HepG2 (cell line): ENCODE results near the gene NDUFB10. TPM values are rescaled to one million over a fixed set of nuclear protein-coding genes. Genes with fewer than 3 reads are reported as not detected.

ENCODE experiments used
- GABPB1 ChIP-seq: IDR thresholded peaks from 2 replicates; pipeline ENCODE4 v1.6.1; 2016; ENCODE audit warnings: mild to moderate bottlenecking, missing genetic modification reagents, moderate library complexity, missing compliant biosample characterization
- HDAC2 ChIP-seq: sonication (generic); formaldehyde crosslinking; IDR thresholded peaks from 2 replicates; pipeline ENCODE4 v1.4.0; 2020; ENCODE audit warnings: missing genetic modification reagents
- MED8 ChIP-seq: sonication (generic); formaldehyde crosslinking; IDR thresholded peaks from 2 replicates; pipeline ENCODE4 v1.8.1; 2023; ENCODE audit warnings: mild to moderate bottlenecking, missing genetic modification reagents; ENCODE audit not compliant: insufficient replicate concordance
- MYC ChIP-seq: sonication (generic); formaldehyde crosslinking; IDR thresholded peaks from 2 replicates; pipeline ENCODE4 v1.9.0; 2021; ENCODE audit warnings: missing genetic modification reagents, borderline replicate concordance
- NCOR1 ChIP-seq: fragments of 200-600 bp; sonication (generic); IDR thresholded peaks from 2 replicates; pipeline ENCODE4 v1.7.0; 2017; ENCODE audit warnings: antibody characterized with exemption, low read length, borderline replicate concordance
- NFYC ChIP-seq: IDR thresholded peaks from 2 replicates; pipeline ENCODE4 v1.6.1; 2016; ENCODE audit warnings: missing genetic modification reagents, missing compliant biosample characterization
- POGZ ChIP-seq: sonication (generic); formaldehyde crosslinking; IDR thresholded peaks from 2 replicates; pipeline ENCODE4 v1.4.0; 2020; ENCODE audit warnings: mild to moderate bottlenecking, missing genetic modification reagents
- POLR2A ChIP-seq, 2 experiments: IDR thresholded peaks; 2 replicates each; pipeline ENCODE4 v1.6.1; 2011; ENCODE audit warnings: low read depth in 2 of 2, low read length in 2 of 2, mild to moderate bottlenecking in 1 of 2, moderate library complexity in 1 of 2; ENCODE audit not compliant: insufficient read depth in 1 of 2
- PRMT3 ChIP-seq: sonication (generic); formaldehyde crosslinking; IDR thresholded peaks from 2 replicates; pipeline ENCODE4 v1.8.1; 2022; ENCODE audit warnings: low read depth, mild to moderate bottlenecking, moderate library complexity, missing genetic modification reagents, borderline replicate concordance
- ZC3H4 ChIP-seq: sonication (generic); formaldehyde crosslinking; IDR thresholded peaks from 2 replicates; pipeline ENCODE4 v1.4.0; 2020; ENCODE audit warnings: missing genetic modification reagents, borderline replicate concordance
- ZNF136 ChIP-seq: sonication (generic); formaldehyde crosslinking; IDR thresholded peaks from 2 replicates; pipeline ENCODE4 v1.8.1; 2022; ENCODE audit warnings: low read depth, mild to moderate bottlenecking, moderate library complexity, missing genetic modification reagents
- ZNF143 ChIP-seq: sonication (generic); formaldehyde crosslinking; IDR thresholded peaks from 2 replicates; pipeline ENCODE4 v1.4.0; 2020; ENCODE audit warnings: missing genetic modification reagents
- ZNF337 ChIP-seq: sonication (generic); formaldehyde crosslinking; IDR thresholded peaks from 2 replicates; pipeline ENCODE4 v1.5.1; 2020; ENCODE audit warnings: missing genetic modification reagents, low read depth, mild to moderate bottlenecking, borderline replicate concordance
- ZNF530 ChIP-seq: sonication (generic); formaldehyde crosslinking; IDR thresholded peaks from 2 replicates; pipeline ENCODE4 v1.5.0; 2020; ENCODE audit warnings: low read depth, mild to moderate bottlenecking, missing genetic modification reagents
- ZNF547 ChIP-seq: sonication (generic); formaldehyde crosslinking; IDR thresholded peaks from 2 replicates; pipeline ENCODE4 v1.5.1; 2020; ENCODE audit warnings: mild to moderate bottlenecking, missing genetic modification reagents
- ZNF709 ChIP-seq: sonication (generic); formaldehyde crosslinking; IDR thresholded peaks from 2 replicates; pipeline ENCODE4 v1.5.0; 2020; ENCODE audit warnings: mild to moderate bottlenecking, missing genetic modification reagents
- ZNF83 ChIP-seq: sonication (generic); formaldehyde crosslinking; IDR thresholded peaks from 2 replicates; pipeline ENCODE4 v1.4.0; 2020; ENCODE audit warnings: missing genetic modification reagents, mild to moderate bottlenecking, borderline replicate concordance
- polyA plus RNA-seq, 8 experiments: library from polyadenylated mRNA; depleted of rRNA in 3 of 8; stranded (reverse) in 7 of 8; unstranded in 1 of 8; fragments of >200 nt; fragmentation: Illumina TruSeq in 4 of 8; extraction: Trizol in 4 of 8; gene quantifications; 2 replicates each; pipeline versions ENCODE4 v1.2.1 to v1.2.3, GENCODE V29; 2011 to 2016; ENCODE audit warnings: low read depth in 4 of 8, missing spikeins in 1 of 8, mixed read lengths in 1 of 8; ENCODE audit not compliant: insufficient read depth in 1 of 8
- total RNA-seq, 5 experiments: library from RNA; depleted of rRNA; stranded (reverse); fragments of >200 nt; fragmentation: Illumina TruSeq; extraction: Trizol; gene quantifications; 2 replicates each; pipeline ENCODE4 v1.2.3, GENCODE V29; 2016; ENCODE audit warnings: low read depth in 1 of 5
- TF ChIP-seq, protein P1 (sequence below): sonication (generic); formaldehyde crosslinking; IDR thresholded peaks from 2 replicates; pipeline ENCODE4 v1.5.1; 2020; ENCODE audit warnings: missing genetic modification reagents, mild to moderate bottlenecking, borderline replicate concordance
- TF ChIP-seq, protein P2 (sequence below): sonication (generic); formaldehyde crosslinking; IDR thresholded peaks from 2 replicates; pipeline ENCODE4 v1.4.0; 2020; ENCODE audit warnings: missing genetic modification reagents
- TF ChIP-seq, protein P3 (sequence below): sonication (generic); formaldehyde crosslinking; IDR thresholded peaks from 2 replicates; pipeline ENCODE4 v1.4.0; 2020; ENCODE audit warnings: missing genetic modification reagents, borderline replicate concordance
- TF ChIP-seq, protein P4 (sequence below): IDR thresholded peaks from 2 replicates; pipeline ENCODE4 v1.6.1; 2016

NDUFB10 gene
- total and polyA plus RNA-seq, 2 of the 13 experiments (the other 11 are each of a cell fraction or from before 2014, with no cell fraction given), result 68.6 to 157 TPM

DNA sequence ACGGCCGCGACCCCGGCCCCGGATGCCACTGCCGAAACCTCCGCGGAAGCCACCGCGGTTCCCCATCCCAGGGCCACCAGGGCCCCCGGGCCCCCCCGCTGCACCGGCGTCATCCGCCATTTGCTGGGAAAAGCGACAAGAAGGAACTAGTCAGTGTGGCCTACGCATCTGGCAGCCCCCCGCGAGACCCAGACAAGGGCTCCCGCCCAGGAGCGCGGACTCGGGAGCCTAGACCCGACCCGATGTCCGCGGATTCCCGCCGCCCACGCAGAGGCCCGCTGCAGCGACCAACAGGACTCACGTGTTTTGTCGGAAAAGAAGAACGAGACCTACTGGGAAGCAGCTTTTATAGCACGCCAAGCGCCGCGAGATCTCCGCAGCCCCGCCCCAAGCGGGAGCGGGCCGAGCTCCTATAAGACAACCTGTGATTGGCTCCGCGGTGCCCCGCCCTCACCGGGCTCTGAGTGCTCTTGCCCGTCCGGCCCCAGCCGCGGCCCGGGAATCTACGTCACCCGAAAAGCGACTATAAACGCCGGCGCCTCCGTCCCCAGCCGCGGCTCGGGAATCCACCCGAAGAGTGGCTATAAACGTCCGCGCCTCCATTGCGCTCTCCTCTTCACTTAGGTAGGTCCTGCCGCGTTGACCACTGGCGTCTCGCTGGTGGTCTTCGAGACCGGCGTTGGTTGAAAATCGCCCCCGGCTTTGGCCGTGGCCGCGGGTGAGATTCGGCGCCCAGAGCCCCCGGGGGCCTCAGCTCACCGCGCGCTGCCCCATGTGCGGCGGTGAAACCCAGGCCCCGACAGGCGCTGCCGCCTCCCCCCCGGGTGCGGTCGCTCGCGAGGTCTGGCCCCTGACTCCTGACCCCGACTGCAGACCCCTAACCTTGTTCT is 5.4 kb downstream of the NDUFB10 start, which contains the start of gene RPS2 (continued):
- TF ChIP-seq, protein P1, sequence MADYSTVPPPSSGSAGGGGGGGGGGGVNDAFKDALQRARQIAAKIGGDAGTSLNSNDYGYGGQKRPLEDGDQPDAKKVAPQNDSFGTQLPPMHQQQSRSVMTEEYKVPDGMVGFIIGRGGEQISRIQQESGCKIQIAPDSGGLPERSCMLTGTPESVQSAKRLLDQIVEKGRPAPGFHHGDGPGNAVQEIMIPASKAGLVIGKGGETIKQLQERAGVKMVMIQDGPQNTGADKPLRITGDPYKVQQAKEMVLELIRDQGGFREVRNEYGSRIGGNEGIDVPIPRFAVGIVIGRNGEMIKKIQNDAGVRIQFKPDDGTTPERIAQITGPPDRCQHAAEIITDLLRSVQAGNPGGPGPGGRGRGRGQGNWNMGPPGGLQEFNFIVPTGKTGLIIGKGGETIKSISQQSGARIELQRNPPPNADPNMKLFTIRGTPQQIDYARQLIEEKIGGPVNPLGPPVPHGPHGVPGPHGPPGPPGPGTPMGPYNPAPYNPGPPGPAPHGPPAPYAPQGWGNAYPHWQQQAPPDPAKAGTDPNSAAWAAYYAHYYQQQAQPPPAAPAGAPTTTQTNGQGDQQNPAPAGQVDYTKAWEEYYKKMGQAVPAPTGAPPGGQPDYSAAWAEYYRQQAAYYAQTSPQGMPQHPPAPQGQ (CRISPR knock-in tag), result no peak
- TF ChIP-seq POGZ (CRISPR knock-in tag), result peak; percentile 59
- peak; percentile 100 for TF ChIP-seq POLR2A (IDR thresholded peaks at IDR 0.05; ENCODE audit: insufficient read depth in 1 of 2, low read depth in 2 of 2, low read length in 2 of 2)
- no peak for TF ChIP-seq MED8 (CRISPR knock-in tag)
- no peak for TF ChIP-seq ZNF136 (CRISPR knock-in tag)
- TF ChIP-seq ZNF530 (CRISPR knock-in tag), result 0 out of 2 replicates have a peak, but pooled peaks have one; percentile 19
- no peak for TF ChIP-seq ZNF337 (CRISPR knock-in tag)
- TF ChIP-seq, protein P2, sequence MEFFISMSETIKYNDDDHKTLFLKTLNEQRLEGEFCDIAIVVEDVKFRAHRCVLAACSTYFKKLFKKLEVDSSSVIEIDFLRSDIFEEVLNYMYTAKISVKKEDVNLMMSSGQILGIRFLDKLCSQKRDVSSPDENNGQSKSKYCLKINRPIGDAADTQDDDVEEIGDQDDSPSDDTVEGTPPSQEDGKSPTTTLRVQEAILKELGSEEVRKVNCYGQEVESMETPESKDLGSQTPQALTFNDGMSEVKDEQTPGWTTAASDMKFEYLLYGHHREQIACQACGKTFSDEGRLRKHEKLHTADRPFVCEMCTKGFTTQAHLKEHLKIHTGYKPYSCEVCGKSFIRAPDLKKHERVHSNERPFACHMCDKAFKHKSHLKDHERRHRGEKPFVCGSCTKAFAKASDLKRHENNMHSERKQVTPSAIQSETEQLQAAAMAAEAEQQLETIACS (CRISPR knock-in tag), result 0 out of 2 replicates have a peak, but pooled peaks have one; percentile 8
- TF ChIP-seq, protein P3, sequence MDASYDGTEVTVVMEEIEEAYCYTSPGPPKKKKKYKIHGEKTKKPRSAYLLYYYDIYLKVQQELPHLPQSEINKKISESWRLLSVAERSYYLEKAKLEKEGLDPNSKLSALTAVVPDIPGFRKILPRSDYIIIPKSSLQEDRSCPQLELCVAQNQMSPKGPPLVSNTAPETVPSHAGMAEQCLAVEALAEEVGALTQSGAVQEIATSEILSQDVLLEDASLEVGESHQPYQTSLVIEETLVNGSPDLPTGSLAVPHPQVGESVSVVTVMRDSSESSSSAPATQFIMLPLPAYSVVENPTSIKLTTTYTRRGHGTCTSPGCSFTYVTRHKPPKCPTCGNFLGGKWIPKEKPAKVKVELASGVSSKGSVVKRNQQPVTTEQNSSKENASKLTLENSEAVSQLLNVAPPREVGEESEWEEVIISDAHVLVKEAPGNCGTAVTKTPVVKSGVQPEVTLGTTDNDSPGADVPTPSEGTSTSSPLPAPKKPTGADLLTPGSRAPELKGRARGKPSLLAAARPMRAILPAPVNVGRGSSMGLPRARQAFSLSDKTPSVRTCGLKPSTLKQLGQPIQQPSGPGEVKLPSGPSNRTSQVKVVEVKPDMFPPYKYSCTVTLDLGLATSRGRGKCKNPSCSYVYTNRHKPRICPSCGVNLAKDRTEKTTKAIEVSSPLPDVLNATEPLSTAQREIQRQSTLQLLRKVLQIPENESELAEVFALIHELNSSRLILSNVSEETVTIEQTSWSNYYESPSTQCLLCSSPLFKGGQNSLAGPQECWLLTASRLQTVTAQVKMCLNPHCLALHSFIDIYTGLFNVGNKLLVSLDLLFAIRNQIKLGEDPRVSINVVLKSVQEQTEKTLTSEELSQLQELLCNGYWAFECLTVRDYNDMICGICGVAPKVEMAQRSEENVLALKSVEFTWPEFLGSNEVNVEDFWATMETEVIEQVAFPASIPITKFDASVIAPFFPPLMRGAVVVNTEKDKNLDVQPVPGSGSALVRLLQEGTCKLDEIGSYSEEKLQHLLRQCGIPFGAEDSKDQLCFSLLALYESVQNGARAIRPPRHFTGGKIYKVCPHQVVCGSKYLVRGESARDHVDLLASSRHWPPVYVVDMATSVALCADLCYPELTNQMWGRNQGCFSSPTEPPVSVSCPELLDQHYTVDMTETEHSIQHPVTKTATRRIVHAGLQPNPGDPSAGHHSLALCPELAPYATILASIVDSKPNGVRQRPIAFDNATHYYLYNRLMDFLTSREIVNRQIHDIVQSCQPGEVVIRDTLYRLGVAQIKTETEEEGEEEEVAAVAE (CRISPR knock-in tag), result peak; percentile 100
- TF ChIP-seq NCOR1, result no peak
- TF ChIP-seq MYC (CRISPR knock-in tag), result peak; percentile 97
- TF ChIP-seq, protein P4, sequence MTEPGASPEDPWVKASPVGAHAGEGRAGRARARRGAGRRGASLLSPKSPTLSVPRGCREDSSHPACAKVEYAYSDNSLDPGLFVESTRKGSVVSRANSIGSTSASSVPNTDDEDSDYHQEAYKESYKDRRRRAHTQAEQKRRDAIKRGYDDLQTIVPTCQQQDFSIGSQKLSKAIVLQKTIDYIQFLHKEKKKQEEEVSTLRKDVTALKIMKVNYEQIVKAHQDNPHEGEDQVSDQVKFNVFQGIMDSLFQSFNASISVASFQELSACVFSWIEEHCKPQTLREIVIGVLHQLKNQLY (CRISPR knock-in tag), result peak; percentile 8; the same call in 1 of the 2 replicates
- TF ChIP-seq HDAC2 (CRISPR knock-in tag), result peak; percentile 16
- no peak for TF ChIP-seq ZNF83 (CRISPR knock-in tag)
- peak; percentile 90; the same call in 1 of the 2 replicates for TF ChIP-seq ZNF709
- peak; percentile 64; the same call in 1 of the 2 replicates for TF ChIP-seq PRMT3 (CRISPR knock-in tag)
- peak; percentile 70 for TF ChIP-seq ZNF143 (CRISPR knock-in tag)
- peak; percentile 84; the same call in 1 of the 2 replicates for TF ChIP-seq ZC3H4 (CRISPR knock-in tag)
- peak; percentile 93 for TF ChIP-seq NFYC
- peak; percentile 89 for TF ChIP-seq GABPB1
- peak; percentile 93 for TF ChIP-seq ZNF547 (CRISPR knock-in tag)
